GM12875 (cell line): Measurements from ENCODE around the gene SYT17.

Experiments
- H3K4me3 ChIP-seq: one replicate; pipeline ENCODE4 v1.5.1; 2011; ENCODE audit warnings: low read depth, low read length, control low read depth
- CTCF ChIP-seq: IDR thresholded peaks from 2 replicates; pipeline ENCODE4 v1.5.1; 2011; ENCODE audit warnings: low read depth, mild to moderate bottlenecking, control low read depth, inconsistent platforms, low read length, moderate library complexity, borderline replicate concordance; ENCODE audit not compliant: insufficient read depth

Gene SYT17

GRCh38 chr16:19281246-19281645 lies 113.2 kb downstream of the SYT17 start:
- no peak overlapping the region for H3K4me3 ChIP-seq

GRCh38 chr16:19282101-19282500 lies 114.1 kb downstream of the SYT17 start:
- no peak for TF ChIP-seq CTCF

More at GRCh38 chr16:19281246-19281645, 113.2 kb downstream of the SYT17 start:
- no peak for TF ChIP-seq CTCF

GRCh38 chr16:19283637-19284036 lies 115.6 kb downstream of the SYT17 start:
- no peak for TF ChIP-seq CTCF
- no peak overlapping the region for H3K4me3 ChIP-seq

More at GRCh38 chr16:19282101-19282500, 114.1 kb downstream of the SYT17 start:
- H3K4me3 ChIP-seq: no peak overlapping the region

- TF ChIP-seq CTCF: no peak
- no peak overlapping the region for H3K4me3 ChIP-seq
These were observed 116.2 kb downstream of the SYT17 start for GRCh38 chr16:19284207-19284606.

GRCh38 chr16:19285431-19285830 lies 117.4 kb downstream of the SYT17 start, which contains the start of gene CLEC19A:
Gene CLEC19A (plus strand): TSS chr16:19285731. CDS start chr16:19285852, 121 bp downstream.
- no peak for TF ChIP-seq CTCF
- no peak within 1 kb of the TSS for H3K4me3 ChIP-seq

- TF ChIP-seq CTCF: no peak
- no peak overlapping the region for H3K4me3 ChIP-seq
These were observed 118.8 kb downstream of the SYT17 start for GRCh38 chr16:19286827-19287226.

GRCh38 chr16:19287241-19287640 lies 119.2 kb downstream of the SYT17 start:
- no peak for TF ChIP-seq CTCF

More at GRCh38 chr16:19287241-19287640, 119.2 kb downstream of the SYT17 start:
- no peak overlapping the region for H3K4me3 ChIP-seq
